Measurements from ENCODE around the gene RSPO4. TPM values are rescaled to one million over a fixed set of nuclear protein-coding genes. Genes with fewer than 3 reads are reported as not detected.

RSPO4 gene
- total RNA-seq, 2 donors from 2014 or later = not detected

GRCh38 chr20:931401-931800 lies 70.7 kb downstream of the RSPO4 start:
- DNase-seq (no peak), ATAC-seq (no peak)
- intact Hi-C loops (cut with DNase I) = no loop called here
- H3K27me3 ChIP-seq = no peaks in the 10 kb centered on the region
- TF ChIP-seq POLR2A (IDR thresholded peaks at IDR 0.05) (no peak), CTCF (IDR thresholded peaks at IDR 0.05) (no peak)
- WGBS, 2 donors = 15 to 21% methylated on average over 1 of the region's 1 CpG
- no peak overlapping the region for H3K4me3 ChIP-seq
- H3K4me1 ChIP-seq = no peaks in the 10 kb centered on the region
- H3K36me3 ChIP-seq (replicated peaks in 1 of 2; ENCODE audit: insufficient read depth in 1 of 2, low read depth in 2 of 2) = no peaks in the 10 kb centered on the region
- H3K9me3 ChIP-seq = no peaks in the 10 kb centered on the region
- H3K27ac ChIP-seq = no peak overlapping the region

GRCh38 chr20:926670-927069 lies 75.4 kb downstream of the RSPO4 start:
- ATAC-seq (no peak), DNase-seq (no peak)
- intact Hi-C loops (cut with DNase I) = no loop called here
- Histone ChIP-seq H3K36me3 (replicated peaks in 1 of 2; ENCODE audit: insufficient read depth in 1 of 2, low read depth in 2 of 2) (no peaks in the 10 kb centered on the region), H3K4me1 (no peaks in the 10 kb centered on the region), H3K4me3 (no peak overlapping the region), H3K27me3 (no peaks in the 10 kb centered on the region), H3K9me3 (no peaks in the 10 kb centered on the region), H3K27ac (no peak overlapping the region)
- TF ChIP-seq CTCF (IDR thresholded peaks at IDR 0.05) (no peak), POLR2A (IDR thresholded peaks at IDR 0.05) (no peak)
- WGBS, 2 donors = 31 to 33% methylated on average over 6 of the region's 6 CpGs

GRCh38 chr20:925516-925915 lies 76.6 kb downstream of the RSPO4 start:
- intact Hi-C loops (cut with DNase I) = no loop called here

GRCh38 chr20:924639-925038 lies 77.5 kb downstream of the RSPO4 start:
- DNase-seq (no peak), ATAC-seq (no peak)
- Histone ChIP-seq H3K9me3 (no peaks in the 10 kb centered on the region), H3K36me3 (replicated peaks in 1 of 2; ENCODE audit: insufficient read depth in 1 of 2, low read depth in 2 of 2) (no peaks in the 10 kb centered on the region), H3K27ac (no peak overlapping the region), H3K4me3 (no peak overlapping the region), H3K4me1 (no peaks in the 10 kb centered on the region), H3K27me3 (no peaks in the 10 kb centered on the region)
- intact Hi-C loops (cut with DNase I) = no loop called here
- TF ChIP-seq POLR2A (IDR thresholded peaks at IDR 0.05) (no peak), CTCF (IDR thresholded peaks at IDR 0.05) (no peak)

More at GRCh38 chr20:925516-925915, 76.6 kb downstream of the RSPO4 start:
- no peak for DNase-seq
- Histone ChIP-seq H3K36me3 (replicated peaks in 1 of 2; ENCODE audit: insufficient read depth in 1 of 2, low read depth in 2 of 2) (no peaks in the 10 kb centered on the region), H3K9me3 (no peaks in the 10 kb centered on the region), H3K4me3 (no peak overlapping the region), H3K27me3 (no peaks in the 10 kb centered on the region), H3K4me1 (no peaks in the 10 kb centered on the region), H3K27ac (no peak overlapping the region)
- ATAC-seq = no peak
- 82 to 92% methylated on average over 9 of the region's 9 CpGs for WGBS, 2 donors
- TF ChIP-seq POLR2A (IDR thresholded peaks at IDR 0.05) (no peak), CTCF (IDR thresholded peaks at IDR 0.05) (no peak)

GRCh38 chr20:922781-923180 lies 79.3 kb downstream of the RSPO4 start:
- Histone ChIP-seq H3K36me3 (replicated peaks in 1 of 2; ENCODE audit: insufficient read depth in 1 of 2, low read depth in 2 of 2) (no peaks in the 10 kb centered on the region), H3K27ac (no peak overlapping the region), H3K4me3 (no peak overlapping the region), H3K9me3 (no peaks in the 10 kb centered on the region), H3K4me1 (no peaks in the 10 kb centered on the region), H3K27me3 (no peaks in the 10 kb centered on the region)
- 45 to 68% methylated on average over 4 of the region's 4 CpGs for WGBS, 2 donors
- intact Hi-C loops (cut with DNase I) = no loop called here
- no peak for ATAC-seq
- TF ChIP-seq CTCF (IDR thresholded peaks at IDR 0.05) (no peak), POLR2A (IDR thresholded peaks at IDR 0.05) (no peak)
- DNase-seq = no peak

Measured in body of pancreas (tissue), 4 donors.